ENCODE results near the gene ZNF697.
"Not testable (repeated sequence)": the region's sequence is repeated elsewhere in the genome, so short reads cannot be mapped to it uniquely, and the experiment has no call there.

The ZNF697 gene

GRCh38 chr1:119647734-119648619 lies at the start of gene ZNF697:
Gene ZNF697, minus strand, starts transcription at chr1:119648266. Its CDS starts 22,166 bp downstream, at chr1:119626100.
- in situ Hi-C loops (cut with HindIII; ENCODE audit: low sequenced_read_pairs), result no loop called here

- in situ Hi-C loops (cut with HindIII; ENCODE audit: low sequenced_read_pairs), result no loop called here
Observed at GRCh38 chr1:119697598-119697997, 49.5 kb upstream of the ZNF697 start.

GRCh38 chr1:119696863-119697262 lies 48.8 kb upstream of the ZNF697 start:
- in situ Hi-C loops (cut with HindIII; ENCODE audit: low sequenced_read_pairs), result not testable (repeated sequence)

GRCh38 chr1:119689511-119689910 lies 41.4 kb upstream of the ZNF697 start:
- in situ Hi-C loops (cut with HindIII; ENCODE audit: low sequenced_read_pairs), result no loop called here

GRCh38 chr1:119688810-119689209 lies 40.7 kb upstream of the ZNF697 start:
- in situ Hi-C loops (cut with HindIII; ENCODE audit: low sequenced_read_pairs), result no loop called here

GRCh38 chr1:119687434-119688079 lies 39.5 kb upstream of the ZNF697 start:
- in situ Hi-C loops (cut with HindIII; ENCODE audit: low sequenced_read_pairs), result no loop called here

GRCh38 chr1:119686661-119687060 lies 38.6 kb upstream of the ZNF697 start:
- in situ Hi-C loops (cut with HindIII; ENCODE audit: low sequenced_read_pairs), result no loop called here

GRCh38 chr1:119683893-119684292 lies 35.8 kb upstream of the ZNF697 start:
- in situ Hi-C loops (cut with HindIII; ENCODE audit: low sequenced_read_pairs), result no loop called here

GRCh38 chr1:119682141-119682540 lies 34.1 kb upstream of the ZNF697 start:
- in situ Hi-C loops (cut with HindIII; ENCODE audit: low sequenced_read_pairs), result no loop called here

GRCh38 chr1:119681560-119681959 lies 33.5 kb upstream of the ZNF697 start:
- in situ Hi-C loops (cut with HindIII; ENCODE audit: low sequenced_read_pairs), result no loop called here

- in situ Hi-C loops (cut with HindIII; ENCODE audit: low sequenced_read_pairs), result no loop called here
Observed at GRCh38 chr1:119680723-119681122, 32.7 kb upstream of the ZNF697 start.

- in situ Hi-C loops (cut with HindIII; ENCODE audit: low sequenced_read_pairs), result no loop called here
Observed at GRCh38 chr1:119680193-119680592, 32.1 kb upstream of the ZNF697 start.

- in situ Hi-C loops (cut with HindIII; ENCODE audit: low sequenced_read_pairs), result no loop called here
Observed at GRCh38 chr1:119679223-119679622, 31.2 kb upstream of the ZNF697 start.

- in situ Hi-C loops (cut with HindIII; ENCODE audit: low sequenced_read_pairs), result no loop called here
Observed at GRCh38 chr1:119676571-119677206, 28.6 kb upstream of the ZNF697 start.

GRCh38 chr1:119675349-119676345 lies 27.6 kb upstream of the ZNF697 start:
- in situ Hi-C loops (cut with HindIII; ENCODE audit: low sequenced_read_pairs), result no loop called here

- in situ Hi-C loops (cut with HindIII; ENCODE audit: low sequenced_read_pairs), result no loop called here
Observed at GRCh38 chr1:119674835-119675289, 26.8 kb upstream of the ZNF697 start.

GRCh38 chr1:119674111-119674526 lies 26.1 kb upstream of the ZNF697 start:
- in situ Hi-C loops (cut with HindIII; ENCODE audit: low sequenced_read_pairs), result no loop called here

- in situ Hi-C loops (cut with HindIII; ENCODE audit: low sequenced_read_pairs), result no loop called here
Observed at GRCh38 chr1:119673171-119673940, 25.3 kb upstream of the ZNF697 start.

- in situ Hi-C loops (cut with HindIII; ENCODE audit: low sequenced_read_pairs), result no loop called here
Observed at GRCh38 chr1:119670898-119671297, 22.8 kb upstream of the ZNF697 start.

- in situ Hi-C loops (cut with HindIII; ENCODE audit: low sequenced_read_pairs), result no loop called here
Observed at GRCh38 chr1:119667173-119667572, 19.1 kb upstream of the ZNF697 start.
